ENCODE measurements around the gene WTIP.

- no peak for TF ChIP-seq POLR2A (IDR thresholded peaks at IDR 0.05)
- TF ChIP-seq CTCF (IDR thresholded peaks at IDR 0.05), result no peak
Observed at GRCh38 chr19:34448191-34448590, 33.4 kb upstream of the WTIP start.

Data from lower leg skin (tissue), 3 donors.